ENCODE measurements around the gene CPNE4. TPM values are rescaled to one million over a fixed set of nuclear protein-coding genes. Genes with fewer than 3 reads are reported as not detected.

CPNE4 gene
- total RNA-seq, 1 experiment from 2014 or later, result 1.9 TPM

DNA sequence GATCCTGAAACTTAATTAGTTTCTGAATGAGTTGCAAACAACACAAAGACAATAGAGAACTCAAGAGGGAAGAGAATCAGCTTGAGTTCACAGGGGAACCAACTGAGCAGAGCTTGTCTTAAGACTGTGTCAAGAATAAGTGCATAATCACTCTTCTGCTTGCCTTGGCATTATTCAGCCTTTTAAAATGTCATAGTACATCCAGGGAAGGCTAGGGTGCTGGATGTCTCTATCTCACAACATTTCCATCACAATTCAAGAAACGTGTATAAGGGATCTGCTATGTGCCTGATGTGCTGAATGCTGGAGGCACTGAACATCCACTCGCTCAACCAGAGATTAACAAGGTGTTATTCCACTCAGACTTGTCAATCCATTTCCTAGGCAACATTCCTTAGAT, 122.6 kb downstream of the CPNE4 start:
- Histone ChIP-seq H3K14ac (ENCODE audit: insufficient read depth, low read length) (no peak overlapping the region), H3K27ac (ENCODE audit: insufficient read length, low read depth, low read length) (no peak overlapping the region), H2AFZ (ENCODE audit: low read length) (no peak overlapping the region), H3K79me1 (ENCODE audit: insufficient read depth, low read depth, low read length, poor library complexity, severe bottlenecking) (no peaks in the 10 kb centered on the region), H3K27me3 (ENCODE audit: insufficient read depth, low read length) (no peaks in the 10 kb centered on the region), H3K79me2 (ENCODE audit: insufficient read depth, low read length) (no peaks in the 10 kb centered on the region), H2BK20ac (ENCODE audit: low read depth, low read length, poor library complexity, severe bottlenecking) (no peak overlapping the region), H3K56ac (ENCODE audit: insufficient read length, low read depth, low read length) (no peak overlapping the region), H4K20me1 (ENCODE audit: control insufficient read depth, insufficient read depth, insufficient read length) (no peaks in the 10 kb centered on the region), H3K18ac (ENCODE audit: insufficient read length, low read depth, low read length) (no peak overlapping the region), H4K5ac (ENCODE audit: insufficient read length, low read depth, low read length) (no peak overlapping the region), H3K4me1 (ENCODE audit: insufficient read depth, low read length) (peaks cover 17% of the 10 kb centered on the region; the same call in 1 of the 2 replicates), H3K23ac (ENCODE audit: insufficient read length, low read depth, low read length) (no peak overlapping the region), H3K9ac (ENCODE audit: extremely low read depth, insufficient read length, low read length) (no peak overlapping the region), H2AK5ac (ENCODE audit: insufficient read length, low read length) (no peak overlapping the region), H2BK15ac (ENCODE audit: low read depth, low read length) (no peak overlapping the region), H2BK12ac (ENCODE audit: insufficient read length, low read depth, low read length) (no peak overlapping the region), H4K8ac (replicated peaks; ENCODE audit: insufficient read length, low read depth, low read length) (no peak overlapping the region), H3K4ac (ENCODE audit: low read depth, low read length) (no peak overlapping the region), H3T11ph (ENCODE audit: low read length) (no peak overlapping the region), H4K91ac (ENCODE audit: insufficient read length, low read depth, low read length) (no peak overlapping the region), H3K23me2 (ENCODE audit: insufficient read length, low read depth, low read length, poor library complexity, severe bottlenecking) (no peaks in the 10 kb centered on the region), H2BK5ac (ENCODE audit: insufficient read length, low read length) (no peak overlapping the region), H3K4me2 (ENCODE audit: insufficient read depth, insufficient read length, low read length) (no peak overlapping the region), H3K9me3 (ENCODE audit: control insufficient read depth, low read depth, low read length) (no peaks in the 10 kb centered on the region), H2BK120ac (ENCODE audit: low read depth, low read length, poor library complexity, severe bottlenecking) (no peak overlapping the region)
- WGBS (ENCODE audit: extremely low coverage, insufficient read length, low lambda C conversion rate), result no CpG with 5 or more reads among the region's 2 CpGs
- Mint-ChIP-seq H3K9me3 (no peaks in the 10 kb centered on the region; a peak in 1 of 5 replicates), H3K4me3 (no peak overlapping the region), H3K27me3 (ENCODE audit: low read depth) (no peaks in the 10 kb centered on the region), H3K36me3 (ENCODE audit: insufficient read depth in 1 of 3, low read depth in 3 of 3) (no peaks in the 10 kb centered on the region; a peak in 1 of 7 replicates), H3K27ac (0 out of 7 replicates have a peak overlapping the region, but pooled peaks of 1 of the 3 experiments have one; percentile 24), H3K4me1 (peaks cover 51 to 52% of the 10 kb centered on the region in 2 experiments)
- TF ChIP-seq, protein P1, sequence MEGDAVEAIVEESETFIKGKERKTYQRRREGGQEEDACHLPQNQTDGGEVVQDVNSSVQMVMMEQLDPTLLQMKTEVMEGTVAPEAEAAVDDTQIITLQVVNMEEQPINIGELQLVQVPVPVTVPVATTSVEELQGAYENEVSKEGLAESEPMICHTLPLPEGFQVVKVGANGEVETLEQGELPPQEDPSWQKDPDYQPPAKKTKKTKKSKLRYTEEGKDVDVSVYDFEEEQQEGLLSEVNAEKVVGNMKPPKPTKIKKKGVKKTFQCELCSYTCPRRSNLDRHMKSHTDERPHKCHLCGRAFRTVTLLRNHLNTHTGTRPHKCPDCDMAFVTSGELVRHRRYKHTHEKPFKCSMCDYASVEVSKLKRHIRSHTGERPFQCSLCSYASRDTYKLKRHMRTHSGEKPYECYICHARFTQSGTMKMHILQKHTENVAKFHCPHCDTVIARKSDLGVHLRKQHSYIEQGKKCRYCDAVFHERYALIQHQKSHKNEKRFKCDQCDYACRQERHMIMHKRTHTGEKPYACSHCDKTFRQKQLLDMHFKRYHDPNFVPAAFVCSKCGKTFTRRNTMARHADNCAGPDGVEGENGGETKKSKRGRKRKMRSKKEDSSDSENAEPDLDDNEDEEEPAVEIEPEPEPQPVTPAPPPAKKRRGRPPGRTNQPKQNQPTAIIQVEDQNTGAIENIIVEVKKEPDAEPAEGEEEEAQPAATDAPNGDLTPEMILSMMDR (conservative IDR thresholded peaks at IDR 0.05), result no peak
- DNase-seq, result no peak
